Parathyroid adenoma (tissue), 2 donors: Measurements from ENCODE around the gene TRMU.
"Not testable (repeated sequence)": the region's sequence is repeated elsewhere in the genome, so short reads cannot be mapped to it uniquely, and the experiment has no call there.

Experiments
- H2AFZ ChIP-seq: fragments of 300-600 bp; sonication (generic); one replicate; pipeline ENCODE4 v1.7.0; 2017; ENCODE audit warnings: antibody characterized with exemption, mild to moderate bottlenecking
- H3K27ac ChIP-seq: fragments of 300-600 bp; sonication (generic); one replicate; pipeline ENCODE4 v1.7.0; 2017
- H3K27me3 ChIP-seq: fragments of 300-600 bp; sonication (generic); one replicate; pipeline ENCODE4 v1.7.0; 2017; ENCODE audit warnings: low read length; ENCODE audit not compliant: control insufficient read depth, insufficient read depth
- H3K36me3 ChIP-seq: fragments of 300-600 bp; sonication (generic); one replicate; pipeline ENCODE4 v1.7.0; 2017; ENCODE audit warnings: low read length; ENCODE audit not compliant: control insufficient read depth, insufficient read depth
- H3K4me1 ChIP-seq: fragments of 300-600 bp; sonication (generic); one replicate; pipeline ENCODE4 v1.7.0; 2017; ENCODE audit warnings: control low read depth
- H3K4me2 ChIP-seq: fragments of 300-600 bp; sonication (generic); one replicate; pipeline ENCODE4 v1.7.0; 2017; ENCODE audit warnings: low read length
- H3K4me3 ChIP-seq: fragments of 300-600 bp; sonication (generic); one replicate; pipeline ENCODE4 v1.7.0; 2017; ENCODE audit warnings: low read depth, low read length
- H3K79me2 ChIP-seq: fragments of 300-600 bp; sonication (generic); one replicate; pipeline ENCODE4 v1.7.0; 2017; ENCODE audit warnings: control low read depth
- H3K9ac ChIP-seq: fragments of 300-600 bp; sonication (generic); one replicate; pipeline ENCODE4 v1.7.0; 2017; ENCODE audit warnings: mild to moderate bottlenecking
- H3K9me3 ChIP-seq: fragments of 300-600 bp; sonication (generic); one replicate; pipeline ENCODE4 v1.7.0; 2017; ENCODE audit warnings: low read length; ENCODE audit not compliant: control insufficient read depth
- CTCF ChIP-seq: fragments of 300-600 bp; sonication (generic); IDR thresholded peaks from one replicate; pipeline ENCODE4 v1.7.0; 2017; ENCODE audit warnings: antibody characterized with exemption, mild to moderate bottlenecking
- donor health status: primary hyperparathyroidism.

Gene TRMU

GRCh38 chr22:46397951-46398350 is 62.4 kb downstream of the TRMU start:
- no peak overlapping the region for H3K27ac ChIP-seq
- no peaks in the 10 kb centered on the region for H3K27me3 ChIP-seq
- TF ChIP-seq CTCF: no peak

GRCh38 chr22:46399251-46400024 is 63.9 kb downstream of the TRMU start:
- Histone ChIP-seq H3K27me3 (no peaks in the 10 kb centered on the region), H3K4me1 (no peaks in the 10 kb centered on the region), H3K9me3 (no peaks in the 10 kb centered on the region), H3K4me3 (no peak overlapping the region), H2AFZ (no peak overlapping the region), H3K36me3 (no peaks in the 10 kb centered on the region), H3K9ac (no peak overlapping the region), H3K79me2 (no peaks in the 10 kb centered on the region), H3K4me2 (no peak overlapping the region), H3K27ac (no peak overlapping the region)
- TF ChIP-seq CTCF: no peak

More at GRCh38 chr22:46397951-46398350, 62.4 kb downstream of the TRMU start:
- Histone ChIP-seq H3K36me3 (no peaks in the 10 kb centered on the region), H3K4me3 (no peak overlapping the region), H3K4me2 (no peak overlapping the region), H3K79me2 (no peaks in the 10 kb centered on the region), H3K9me3 (no peaks in the 10 kb centered on the region), H3K4me1 (no peaks in the 10 kb centered on the region), H3K9ac (no peak overlapping the region), H2AFZ (no peak overlapping the region)

- Histone ChIP-seq H3K27me3 (no peaks in the 10 kb centered on the region), H3K4me2 (no peak overlapping the region), H3K79me2 (no peaks in the 10 kb centered on the region), H3K27ac (no peak overlapping the region), H3K9me3 (no peaks in the 10 kb centered on the region), H2AFZ (no peak overlapping the region), H3K4me1 (no peaks in the 10 kb centered on the region), H3K9ac (no peak overlapping the region), H3K4me3 (no peak overlapping the region), H3K36me3 (no peaks in the 10 kb centered on the region)
- TF ChIP-seq CTCF: no peak
Observed at GRCh38 chr22:46401370-46401769, 65.9 kb downstream of the TRMU start.

- H3K79me2 ChIP-seq: no peaks in the 10 kb centered on the region
- no peak overlapping the region for H2AFZ ChIP-seq
- no peak overlapping the region for H3K4me2 ChIP-seq
- no peak for TF ChIP-seq CTCF
- no peaks in the 10 kb centered on the region for H3K4me1 ChIP-seq
- H3K27me3 ChIP-seq: no peaks in the 10 kb centered on the region
- H3K9me3 ChIP-seq: no peaks in the 10 kb centered on the region
- no peak overlapping the region for H3K4me3 ChIP-seq
- no peak overlapping the region for H3K9ac ChIP-seq
- H3K27ac ChIP-seq: no peak overlapping the region
- H3K36me3 ChIP-seq: no peaks in the 10 kb centered on the region
Observed at GRCh38 chr22:46402505-46402904, 67.0 kb downstream of the TRMU start.

DNA sequence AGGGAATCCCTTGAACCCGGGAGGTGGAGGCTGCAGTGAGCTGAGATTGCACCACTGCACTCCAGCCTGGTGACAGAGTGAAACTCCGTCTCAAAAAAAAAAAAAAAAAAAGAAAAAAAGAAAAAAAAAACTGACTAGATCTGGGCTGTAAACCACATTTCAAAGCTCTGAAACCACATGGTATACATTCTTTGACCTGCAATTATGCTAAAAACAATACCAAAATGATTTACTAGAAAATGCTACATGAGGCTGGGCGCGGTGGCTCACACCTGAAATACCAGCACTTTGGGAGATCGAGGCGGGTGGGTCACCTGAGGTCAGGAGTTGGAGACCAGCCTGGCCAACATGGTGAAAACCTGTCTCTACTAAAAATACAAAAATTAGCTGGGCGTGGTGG is 68.4 kb downstream of the TRMU start:
- H3K27me3 ChIP-seq, H3K9me3 ChIP-seq, H3K4me3 ChIP-seq, H3K4me2 ChIP-seq, H3K27ac ChIP-seq, H2AFZ ChIP-seq, H3K79me2 ChIP-seq, H3K36me3 ChIP-seq, H3K9ac ChIP-seq, H3K4me1 ChIP-seq: not testable (repeated sequence)
